NCI-H446 (cell line): Measurements from ENCODE around the gene TTLL11.
"Not testable (repeated sequence)": the region's sequence is repeated elsewhere in the genome, so short reads cannot be mapped to it uniquely, and the experiment has no call there.

ENCODE experiments used
- DNase-seq, 2 experiments: peaks; one replicate each; lab custom pipeline; 2025; lab: John Stamatoyannopoulos, UW

TTLL11 gene

GRCh38 chr9:121815084-121815483 lies 278.0 kb downstream of the TTLL11 start:
- no peak for DNase-seq

GRCh38 chr9:121814594-121814993 lies 278.5 kb downstream of the TTLL11 start:
- DNase-seq: no peak

DNA sequence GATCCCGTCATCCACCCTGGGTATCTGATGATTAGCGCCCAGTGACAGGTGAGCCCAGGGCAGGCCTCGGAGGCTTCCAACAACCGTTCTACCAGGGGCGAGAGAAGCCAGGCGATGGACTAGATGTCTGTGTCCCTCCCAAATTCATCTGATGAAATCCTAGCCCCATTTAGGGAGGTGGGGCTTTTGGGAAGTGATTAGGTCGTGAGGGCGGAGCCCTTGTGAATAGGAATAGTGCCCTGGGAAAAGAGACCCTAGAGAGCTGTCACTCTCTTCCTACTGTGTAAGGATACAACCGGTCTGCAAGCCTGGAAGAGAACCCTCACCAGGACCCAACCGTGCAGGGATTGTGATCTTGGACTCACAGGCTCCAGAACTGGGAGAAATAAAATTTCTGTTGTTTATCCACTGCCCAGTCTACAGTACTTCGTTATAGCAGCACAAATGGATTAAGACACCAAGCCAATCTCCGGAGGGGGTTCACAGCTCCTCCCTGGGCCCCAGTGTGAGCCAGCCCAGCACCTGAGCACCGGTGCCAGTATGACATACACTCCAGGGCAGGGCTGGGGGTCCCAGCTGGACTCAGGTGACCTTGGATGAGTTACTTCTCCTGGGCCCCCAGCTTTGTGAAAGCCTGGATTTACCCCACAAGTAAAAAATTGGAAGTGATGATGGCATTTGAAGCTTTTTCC lies 279.4 kb downstream of the TTLL11 start:
- no peak for DNase-seq

DNA sequence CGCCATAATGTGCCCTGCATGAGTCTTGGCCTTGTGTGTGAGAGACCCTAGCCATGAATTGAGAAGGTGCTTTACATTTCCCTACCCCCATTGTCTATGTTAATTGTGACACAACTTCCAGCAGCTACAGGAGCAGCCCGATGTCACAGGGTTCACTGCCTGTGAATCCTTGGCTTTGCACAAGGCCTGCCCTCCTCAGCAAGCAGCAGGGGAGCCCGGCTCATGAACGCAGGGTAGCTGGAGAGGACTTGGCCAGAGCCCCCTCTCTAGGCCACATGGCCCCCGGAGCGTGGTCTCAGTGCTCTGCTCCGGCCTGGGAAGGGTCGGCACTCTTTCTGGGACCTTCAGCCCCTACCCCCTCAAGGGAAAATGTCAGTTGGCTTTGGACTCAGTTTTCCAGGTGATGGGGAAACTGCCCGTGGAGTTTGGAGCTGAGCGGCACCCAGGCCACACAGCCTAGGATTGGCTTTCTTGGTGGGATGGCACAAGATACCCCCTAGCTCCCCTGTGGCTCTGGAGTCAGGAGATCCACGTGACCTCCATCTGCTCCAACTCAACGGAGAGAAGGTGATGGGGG lies 280.9 kb downstream of the TTLL11 start:
- DNase-seq: no peak

GRCh38 chr9:121811751-121812150 lies 281.4 kb downstream of the TTLL11 start:
- no peak for DNase-seq

DNA sequence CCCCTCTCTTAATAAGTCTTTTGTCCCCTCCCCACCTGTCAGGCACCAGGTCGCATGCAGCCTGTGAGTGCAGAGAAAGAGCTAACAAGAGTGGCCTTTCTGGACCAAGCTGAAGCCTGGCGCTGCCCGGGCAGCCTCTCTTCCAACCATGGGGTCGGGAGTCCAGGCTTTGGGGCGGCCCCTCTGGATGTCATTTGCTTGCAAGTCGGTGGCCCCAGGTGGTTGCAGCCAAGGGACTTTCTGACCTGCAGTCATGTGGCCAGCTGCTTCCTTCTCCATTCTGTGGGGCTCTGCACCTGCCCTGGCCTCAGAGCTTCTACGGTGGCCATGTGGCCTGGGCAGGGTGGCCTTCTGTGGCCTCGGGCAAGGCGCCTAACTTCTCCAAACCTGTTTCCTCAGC lies 282.0 kb downstream of the TTLL11 start:
- no peak for DNase-seq

GRCh38 chr9:121810489-121810888 lies 282.6 kb downstream of the TTLL11 start:
- no peak for DNase-seq

- no peak for DNase-seq
These were observed 283.6 kb downstream of the TTLL11 start for GRCh38 chr9:121809356-121810050.

- no peak for DNase-seq
These were observed 284.3 kb downstream of the TTLL11 start for GRCh38 chr9:121808781-121809180.

DNA sequence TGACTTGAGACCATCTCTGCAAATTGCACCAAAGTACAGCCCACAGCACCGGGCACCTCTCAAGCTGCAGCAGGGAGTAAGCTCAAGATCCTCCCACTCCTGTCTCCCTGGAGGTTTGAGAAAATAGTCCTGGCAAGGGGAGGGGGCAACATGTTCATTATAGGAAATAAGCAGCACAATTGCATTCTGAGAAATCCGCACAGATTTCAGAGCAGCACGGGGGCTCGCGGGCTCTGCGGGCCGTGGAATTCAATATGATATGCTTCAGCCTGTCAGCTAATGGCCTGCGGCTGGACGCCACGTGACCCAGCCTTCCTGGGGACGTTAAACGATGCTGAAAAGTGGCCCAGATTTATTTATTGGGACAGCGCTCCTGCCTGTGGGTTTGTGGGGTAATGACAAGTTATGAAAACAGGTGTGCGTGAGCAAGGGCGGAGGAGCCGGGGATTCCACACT lies 285.3 kb downstream of the TTLL11 start:
- no peak for DNase-seq

DNA sequence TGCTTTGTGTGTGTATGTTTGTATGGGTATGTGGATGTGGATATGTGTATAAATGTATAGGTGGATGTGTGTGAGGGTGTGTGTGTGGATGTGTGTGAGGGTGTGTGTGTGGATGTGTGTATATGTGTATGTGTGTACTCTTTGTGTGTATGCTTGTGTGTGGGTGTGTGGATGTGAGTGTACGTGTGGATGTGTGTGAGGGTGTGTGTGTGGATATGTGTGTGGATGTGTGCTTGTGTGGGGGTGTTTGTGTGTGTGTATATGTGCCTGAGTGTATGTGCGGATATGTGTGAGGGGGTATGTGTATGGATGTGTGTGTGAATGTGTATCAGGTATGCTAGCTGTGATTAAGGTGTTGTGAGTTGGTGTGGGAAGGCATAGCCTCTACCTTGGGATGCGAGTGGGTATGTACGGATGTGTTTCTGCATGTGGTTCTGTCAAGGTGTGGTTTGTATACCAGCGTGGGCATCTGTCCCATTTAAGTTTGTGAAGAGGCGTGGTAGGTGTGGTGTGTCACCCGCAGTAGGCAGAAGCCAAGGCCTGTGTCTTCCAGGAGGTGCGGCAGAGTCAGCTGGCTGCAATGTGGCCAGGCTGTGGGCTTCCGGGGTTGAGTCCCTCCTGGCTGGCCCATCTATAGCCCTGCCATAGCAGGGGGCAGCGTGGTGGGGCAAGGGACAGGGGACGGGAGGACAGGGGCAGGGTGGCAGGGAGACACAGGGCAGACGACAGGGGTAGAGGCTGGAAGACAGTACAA lies 285.9 kb downstream of the TTLL11 start:
- DNase-seq: no peak

DNA sequence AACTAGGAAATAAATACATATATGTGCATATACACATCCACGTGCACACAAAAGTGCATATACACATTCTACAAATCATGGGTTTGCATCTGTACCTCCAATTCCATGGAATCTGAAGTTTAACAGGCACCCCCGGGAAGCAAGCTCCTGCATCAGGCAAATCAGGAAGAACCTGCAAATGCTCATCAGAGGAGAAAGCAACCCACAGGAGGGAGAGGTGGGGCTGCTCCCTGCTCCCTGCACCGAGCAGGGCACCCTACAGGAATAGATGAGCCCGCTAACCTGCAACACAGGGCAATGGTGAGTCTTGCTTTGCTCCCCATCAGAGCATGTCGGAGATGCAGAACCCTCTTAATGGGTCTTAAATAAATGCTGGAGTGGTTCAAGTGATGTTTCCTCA lies 290.4 kb downstream of the TTLL11 start:
- DNase-seq: no peak

DNA sequence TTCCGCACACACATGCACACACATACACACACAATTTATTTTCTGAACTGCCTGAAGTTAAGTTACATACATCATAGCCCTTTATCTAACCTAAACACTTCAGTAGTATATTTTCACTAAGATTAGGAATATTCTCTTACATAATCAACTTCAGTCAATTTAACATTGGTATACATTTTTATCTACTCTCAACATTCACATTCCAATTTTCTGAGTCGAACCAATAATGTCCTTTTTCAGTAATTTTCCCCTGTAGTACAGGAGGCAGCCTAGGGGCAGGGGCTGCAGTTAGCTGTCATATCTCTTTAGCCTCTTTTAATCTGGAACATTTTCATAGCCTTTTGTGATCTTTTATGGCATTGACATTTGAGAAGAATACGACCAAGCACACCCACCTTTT lies 291.5 kb downstream of the TTLL11 start:
- no peak for DNase-seq

DNA sequence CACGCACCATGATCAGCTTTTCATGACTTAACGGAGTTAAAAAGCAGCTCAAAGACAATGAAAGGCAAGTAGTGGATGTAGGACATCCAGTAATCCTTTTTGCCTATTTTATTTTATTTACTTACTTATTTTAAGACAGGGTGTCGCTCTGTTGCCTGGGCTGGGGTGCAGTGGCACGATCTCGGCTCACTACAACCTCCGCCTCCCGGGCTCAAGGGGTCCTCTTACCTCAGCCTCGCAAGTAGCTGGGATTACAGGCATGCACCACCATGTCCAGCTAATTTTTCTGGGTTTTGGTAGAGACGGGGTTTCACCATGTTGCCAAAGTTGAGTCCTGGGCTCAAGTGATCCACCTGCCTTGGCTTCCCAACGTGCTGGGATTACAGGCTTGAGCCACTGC lies 292.7 kb downstream of the TTLL11 start:
- DNase-seq: no peak

DNA sequence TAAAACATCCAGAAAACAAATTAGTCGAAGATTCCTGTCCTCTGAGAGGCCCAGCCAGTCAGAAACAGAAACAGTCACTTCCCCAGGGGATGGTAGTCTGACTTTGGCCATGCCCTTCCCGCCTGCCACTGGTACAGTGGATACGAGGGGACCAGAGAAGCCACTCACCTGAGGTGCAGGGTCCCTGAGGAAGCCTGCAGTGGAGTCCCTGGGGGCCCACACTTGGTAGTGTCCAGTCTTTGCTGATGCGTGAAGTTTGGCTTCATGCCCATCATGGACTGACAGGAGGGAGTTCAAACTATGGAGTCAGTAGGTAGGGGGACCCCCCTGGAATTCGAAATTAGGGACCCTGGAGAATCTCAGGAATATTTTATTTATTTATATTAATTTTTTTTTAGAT lies 294.2 kb downstream of the TTLL11 start:
- DNase-seq: no peak

- no peak for DNase-seq
These were observed 296.0 kb downstream of the TTLL11 start for GRCh38 chr9:121797081-121797480.

GRCh38 chr9:121794334-121794733 lies 298.8 kb downstream of the TTLL11 start:
- not testable (repeated sequence) for DNase-seq

- DNase-seq: not testable (repeated sequence)
These were observed 300.6 kb downstream of the TTLL11 start for GRCh38 chr9:121792476-121792875.

DNA sequence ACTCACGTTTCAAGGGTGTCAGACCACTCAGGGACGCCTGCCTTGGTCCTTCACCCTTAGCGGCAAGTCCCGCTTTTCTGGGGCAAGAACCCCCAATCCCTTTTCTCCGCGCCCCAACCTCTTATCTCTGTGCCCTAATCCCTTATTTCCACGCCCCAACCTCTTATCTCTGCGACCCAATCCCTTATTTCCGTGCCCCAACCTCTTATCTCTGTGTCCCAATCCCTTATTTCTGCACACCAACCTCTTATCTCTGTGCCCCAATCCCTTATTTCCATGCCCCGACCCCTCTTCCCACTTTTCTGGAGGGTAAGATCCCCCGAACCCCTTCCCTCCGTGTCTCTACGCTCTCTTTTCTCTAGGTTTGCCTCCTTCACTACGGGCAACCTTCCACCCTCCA lies 302.3 kb downstream of the TTLL11 start:
- DNase-seq: no peak

GRCh38 chr9:121788686-121789366 lies 304.3 kb downstream of the TTLL11 start:
- DNase-seq: no peak

DNA sequence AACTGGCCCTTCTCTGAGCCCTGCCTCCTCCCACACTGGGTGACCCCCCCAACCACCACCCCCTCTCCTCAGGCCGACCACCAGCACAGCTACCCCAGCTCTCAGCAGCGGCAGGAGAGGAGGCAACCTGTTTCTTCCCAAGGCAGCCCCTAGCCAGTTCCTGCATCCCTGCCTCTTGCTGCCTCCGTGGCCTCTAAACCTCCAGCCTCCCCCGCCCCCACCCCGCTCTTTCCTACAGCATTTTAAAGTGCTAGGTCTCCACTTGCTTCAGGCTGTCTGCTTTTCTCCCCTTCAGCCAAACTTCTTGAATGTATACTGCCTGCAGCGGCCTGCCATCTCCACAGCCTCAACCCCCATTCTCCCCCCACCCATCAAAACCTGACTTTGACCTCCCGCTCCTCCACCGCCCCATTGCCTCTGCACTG lies 306.1 kb downstream of the TTLL11 start:
- no peak for DNase-seq

DNA sequence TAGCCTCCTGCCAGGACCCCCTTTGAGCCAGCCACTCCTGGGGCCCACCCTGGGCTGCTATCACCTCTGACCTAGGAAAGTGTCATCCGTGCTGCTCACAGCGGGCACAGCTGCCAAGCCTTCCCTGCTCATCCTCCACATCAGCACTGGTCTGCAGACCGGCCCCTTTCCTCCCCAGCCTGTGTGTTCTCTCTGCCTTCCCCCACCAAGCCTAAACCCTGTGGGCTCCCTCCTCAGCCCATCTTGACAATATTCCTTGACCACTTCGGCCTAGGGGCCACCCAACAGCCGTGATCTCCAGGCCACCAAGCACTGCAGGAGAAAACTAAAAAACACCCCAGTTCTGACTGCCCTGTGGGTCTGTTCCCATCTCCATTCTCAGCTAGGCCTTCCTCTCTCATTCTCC lies 306.6 kb downstream of the TTLL11 start:
- DNase-seq: no peak
